ENCODE measurements around the gene AQP6. TPM values are rescaled to one million over a fixed set of nuclear protein-coding genes. Genes with fewer than 3 reads are reported as not detected.
A peak's percentile ranks its signal among the peaks of the same experiment; 100 is the strongest.
"Not testable (repeated sequence)": the region's sequence is repeated elsewhere in the genome, so short reads cannot be mapped to it uniquely, and the experiment has no call there.

AQP6 gene
- polyA plus RNA-seq, 10 donors = 0.08 to 0.24 (median 0.16) TPM; not detected in 1

DNA sequence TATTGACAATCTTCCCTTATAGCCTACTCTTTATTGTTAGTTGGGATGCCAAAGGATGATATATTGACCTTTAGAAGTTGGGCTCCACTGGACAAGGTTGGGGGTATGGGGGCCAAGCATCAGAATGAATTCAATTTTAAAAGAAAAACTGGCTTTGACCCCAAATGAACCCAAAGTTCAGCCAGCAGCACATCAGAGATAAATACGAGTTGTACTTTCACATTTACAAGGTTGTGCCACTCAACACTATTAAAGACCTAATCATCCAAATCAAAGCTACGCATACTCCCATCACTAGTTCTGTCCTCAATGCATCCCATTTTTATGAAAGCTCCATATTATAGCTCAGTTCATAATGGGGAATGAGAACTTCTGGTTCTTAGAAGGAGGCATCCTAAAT is 16.7 kb downstream of the AQP6 start:
- DNase-seq = not testable (repeated sequence)

DNA sequence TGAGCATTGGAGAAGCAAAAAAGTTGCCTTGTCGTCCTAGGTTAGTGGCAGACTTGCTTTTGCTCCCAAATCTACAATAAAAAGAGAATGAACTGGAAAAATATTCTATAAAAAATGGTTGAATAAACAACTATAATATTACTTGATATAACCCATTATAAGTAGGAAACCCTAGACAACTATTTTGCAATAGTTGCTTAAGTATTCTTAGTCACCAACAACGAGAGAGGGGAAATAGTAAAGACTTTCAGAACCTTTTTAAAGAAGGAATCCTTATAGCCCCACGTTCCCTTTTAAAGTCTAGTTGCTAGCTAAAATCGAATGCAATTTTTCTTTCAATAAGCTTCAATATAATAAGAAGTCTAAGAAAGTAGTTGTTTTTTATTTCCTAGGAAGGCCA is 17.5 kb downstream of the AQP6 start:
- DNase-seq = no peak

DNA sequence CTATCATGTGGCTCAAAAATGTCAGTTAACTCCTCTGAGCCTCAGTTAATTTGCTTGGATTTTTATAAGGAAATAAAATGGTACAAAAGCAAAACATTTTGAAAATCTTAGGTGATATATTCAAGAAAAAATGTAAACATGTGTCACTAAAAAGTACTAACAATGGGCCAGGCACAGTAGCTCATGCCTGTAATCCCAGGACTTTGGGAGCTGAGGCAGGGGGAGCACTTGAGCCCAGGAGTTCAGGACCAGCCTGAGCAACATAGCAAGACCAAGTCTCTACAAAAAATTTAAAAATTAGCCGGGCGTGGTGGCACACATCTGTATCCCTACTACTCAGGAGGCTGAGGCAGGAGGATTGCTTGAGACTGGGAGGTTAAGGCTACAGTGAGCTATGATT is 25.7 kb downstream of the AQP6 start:
- no peak for DNase-seq

DNA sequence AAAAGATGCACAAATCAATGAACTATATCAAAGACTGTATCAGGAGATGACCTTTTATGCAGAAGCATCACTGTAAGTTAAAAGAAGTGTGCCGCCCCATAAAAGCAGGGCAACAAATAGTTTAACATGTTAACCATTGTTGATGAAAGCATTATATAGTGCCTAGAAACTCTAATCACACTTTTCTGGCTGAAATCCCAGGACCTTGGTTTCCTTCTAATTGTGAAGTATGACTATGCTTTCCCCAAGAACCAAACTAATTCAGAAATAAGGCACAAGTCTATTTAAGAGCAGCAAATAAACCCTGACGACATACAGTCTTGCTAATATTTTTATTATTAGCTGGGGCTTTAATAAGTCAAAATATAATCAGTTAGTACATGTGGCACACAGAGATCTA is 30.8 kb downstream of the AQP6 start:
- no peak for DNase-seq

DNA sequence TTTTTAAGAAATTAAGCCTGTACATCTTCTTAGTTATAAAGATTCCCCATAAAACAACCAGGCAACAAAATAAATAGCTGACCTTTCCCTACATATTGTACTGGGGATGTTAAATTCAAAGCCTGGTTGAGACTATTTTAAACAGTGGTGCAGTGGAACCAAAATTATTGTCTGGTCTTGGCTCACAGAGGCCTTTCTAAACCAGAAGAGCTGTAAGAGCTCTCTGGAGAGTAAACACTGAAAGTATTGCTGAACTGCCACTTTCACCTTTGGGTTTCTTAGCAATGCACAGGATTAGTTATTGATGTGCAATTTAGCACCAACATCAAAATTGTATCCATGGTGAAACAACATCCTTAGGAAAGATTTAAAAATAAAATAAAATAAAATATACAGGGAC is 31.9 kb downstream of the AQP6 start:
- no peak for DNase-seq

DNA sequence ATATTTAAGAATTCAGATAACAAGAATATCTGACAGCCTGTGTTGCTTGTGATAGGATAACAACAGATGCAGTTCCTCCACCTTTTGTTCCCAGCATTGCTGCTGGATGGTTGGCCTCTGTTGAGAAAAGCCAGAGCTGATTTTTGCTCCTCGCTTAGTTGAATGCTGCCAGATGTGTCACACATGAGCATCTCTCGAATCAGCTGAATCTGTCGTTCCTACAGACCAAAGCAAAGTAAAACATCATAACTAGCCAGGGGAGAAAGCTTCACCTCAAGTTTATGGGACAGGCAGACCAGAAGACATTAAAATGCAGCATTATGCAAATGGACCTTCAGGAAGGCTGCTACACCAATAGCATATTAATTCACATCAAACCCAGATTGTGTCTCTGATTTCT is 32.4 kb downstream of the AQP6 start:
- no peak for DNase-seq

DNA sequence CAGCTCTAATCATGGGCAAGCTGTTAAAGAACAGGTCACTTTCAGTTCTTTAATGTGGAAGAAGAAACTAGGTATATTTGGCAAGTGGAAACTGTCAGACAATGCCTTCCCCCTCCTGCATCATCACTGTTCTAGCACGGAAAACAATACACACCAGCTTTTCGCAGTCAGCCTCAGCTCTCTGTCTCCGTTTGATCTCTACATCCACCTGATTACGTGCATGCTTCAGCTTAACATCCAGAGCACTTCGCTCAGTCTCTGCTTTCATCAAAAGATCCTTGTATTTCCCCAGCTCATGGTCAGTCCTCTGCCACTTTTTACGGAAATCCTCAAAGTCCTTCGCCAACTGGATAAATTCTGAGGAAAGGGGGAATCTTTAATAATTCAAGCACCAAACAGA is 33.5 kb downstream of the AQP6 start:
- DNase-seq = no peak

DNA sequence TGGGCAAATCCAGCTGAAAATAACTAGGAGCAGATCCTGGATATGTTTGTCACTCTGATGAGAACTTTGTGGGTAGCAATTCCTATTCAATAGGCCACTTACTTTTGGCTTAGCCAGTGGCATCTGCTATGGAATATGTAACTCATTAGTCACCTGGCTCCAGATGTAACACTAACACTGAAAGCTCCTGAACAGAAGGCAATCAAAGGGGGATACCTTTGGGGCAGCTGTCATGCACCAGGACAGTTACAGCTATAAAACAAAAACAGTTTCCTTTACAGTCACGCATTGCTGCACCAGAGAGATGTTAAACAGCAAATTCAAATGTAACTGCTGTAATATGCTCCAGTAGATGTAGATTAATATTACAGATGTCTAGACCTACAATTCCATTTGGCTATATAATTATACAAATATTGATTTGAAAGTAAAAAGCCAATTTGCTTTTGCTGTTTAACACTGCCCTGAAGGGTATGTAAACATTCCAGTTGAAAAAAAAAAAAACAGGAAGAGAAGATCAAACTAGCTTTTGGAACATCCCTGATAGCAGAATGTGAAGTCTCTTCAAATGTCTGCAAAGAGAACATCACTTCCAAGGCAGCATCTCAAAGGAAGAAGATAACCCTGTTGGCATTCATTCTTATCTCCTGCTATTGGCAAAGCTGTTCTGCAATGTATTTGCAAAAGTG is 34.2 kb downstream of the AQP6 start:
- no peak for DNase-seq

DNA sequence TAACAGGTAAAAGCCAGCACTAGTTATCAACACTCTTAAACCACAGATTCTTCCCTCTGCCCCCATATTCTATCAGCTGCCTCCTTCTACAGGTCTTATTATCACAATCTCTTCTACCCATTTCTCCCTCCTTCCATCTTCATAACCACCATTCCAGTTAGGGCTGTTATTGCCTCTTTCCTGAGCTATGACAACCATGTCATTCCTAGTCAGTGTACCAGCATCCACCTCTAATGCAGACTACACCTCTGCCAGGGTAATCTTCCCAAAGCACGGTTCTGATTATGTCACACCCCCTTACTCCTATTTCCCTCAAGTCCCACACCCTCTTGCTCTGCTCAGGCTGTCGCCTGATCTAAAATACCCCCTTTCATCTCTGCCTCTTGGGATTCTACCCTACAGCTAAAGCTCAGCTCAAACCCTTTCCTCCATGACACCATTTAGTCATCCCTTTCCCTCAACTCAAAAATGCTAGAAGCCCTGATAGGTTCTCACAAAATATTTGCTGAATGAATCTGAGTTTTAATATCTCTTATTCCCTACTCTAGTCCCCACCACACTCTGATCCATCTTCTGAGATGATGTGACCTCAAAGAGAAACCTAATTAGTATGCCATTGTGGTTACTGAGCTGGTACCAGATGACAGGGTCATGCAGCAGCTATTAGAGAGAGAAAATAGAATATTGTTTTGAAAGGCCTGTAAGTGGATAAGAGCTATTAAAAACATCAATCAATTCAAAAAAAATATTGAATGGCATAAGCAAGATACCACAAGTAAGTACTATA is 40.8 kb downstream of the AQP6 start:
- no peak for DNase-seq

DNA sequence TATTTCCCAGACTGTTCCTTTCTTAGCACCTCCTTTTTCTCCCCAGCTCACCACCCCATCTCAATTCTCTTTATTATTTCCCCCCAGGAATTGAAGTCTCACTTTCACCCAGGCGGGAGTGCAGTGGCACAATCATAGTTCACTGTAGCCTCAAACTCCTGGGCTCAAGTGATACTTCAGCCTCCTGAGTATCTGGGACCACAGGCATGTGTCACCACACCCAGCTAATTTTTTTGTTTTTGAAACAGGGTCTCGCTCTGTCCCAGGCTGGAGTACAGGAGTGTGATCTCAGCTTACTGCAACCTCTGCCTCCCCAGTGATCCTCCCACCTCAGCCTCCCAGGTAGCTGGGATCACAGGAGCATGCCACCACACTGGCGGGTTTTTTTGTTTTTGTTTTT is 41.6 kb downstream of the AQP6 start:
- DNase-seq = no peak

DNA sequence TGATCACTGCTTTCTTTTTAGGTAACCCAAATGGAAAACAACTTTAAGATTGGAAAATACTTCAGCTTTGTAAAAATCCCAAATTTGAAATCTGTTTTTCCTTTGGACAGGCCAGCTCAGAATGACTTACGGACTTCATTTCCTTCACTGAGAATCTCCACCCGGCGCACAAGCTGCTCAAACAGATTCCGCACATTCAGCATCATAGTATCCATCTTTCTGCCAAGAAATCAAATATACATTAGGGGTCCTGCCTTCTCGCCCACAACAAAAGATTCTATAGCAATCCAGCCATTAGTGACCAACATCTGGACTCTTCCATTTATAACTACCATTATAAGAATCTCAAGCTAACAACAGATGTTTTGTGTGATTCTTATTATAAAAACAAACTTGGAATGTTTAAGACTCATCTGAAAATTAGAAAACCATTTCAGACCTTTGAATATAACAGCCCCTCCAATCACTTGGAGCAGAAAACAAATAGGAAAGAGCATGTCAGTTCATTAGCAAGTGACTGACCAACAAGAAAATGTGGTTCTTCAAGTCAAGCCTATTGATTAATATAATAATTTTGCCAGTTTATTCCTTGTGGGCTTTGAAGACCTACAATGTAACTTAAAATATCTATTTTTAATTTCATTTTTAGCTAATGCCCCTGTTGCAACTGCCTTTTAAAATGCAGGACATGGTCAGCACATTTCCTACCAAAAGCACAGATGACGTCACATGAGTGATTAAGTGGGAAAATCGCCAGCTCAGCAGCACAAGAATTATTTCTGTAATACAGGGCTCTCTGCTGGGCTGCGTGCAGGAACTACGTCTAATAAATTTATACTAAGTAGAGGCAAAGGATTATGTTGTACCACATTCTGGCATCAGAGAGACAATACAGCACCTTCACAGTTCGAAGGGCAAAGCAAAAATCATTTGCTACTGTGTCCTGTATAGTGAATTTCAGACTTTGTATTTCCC is 44.0 kb downstream of the AQP6 start:
- peak; percentile 75 to 91 (median 86) for DNase-seq

DNA sequence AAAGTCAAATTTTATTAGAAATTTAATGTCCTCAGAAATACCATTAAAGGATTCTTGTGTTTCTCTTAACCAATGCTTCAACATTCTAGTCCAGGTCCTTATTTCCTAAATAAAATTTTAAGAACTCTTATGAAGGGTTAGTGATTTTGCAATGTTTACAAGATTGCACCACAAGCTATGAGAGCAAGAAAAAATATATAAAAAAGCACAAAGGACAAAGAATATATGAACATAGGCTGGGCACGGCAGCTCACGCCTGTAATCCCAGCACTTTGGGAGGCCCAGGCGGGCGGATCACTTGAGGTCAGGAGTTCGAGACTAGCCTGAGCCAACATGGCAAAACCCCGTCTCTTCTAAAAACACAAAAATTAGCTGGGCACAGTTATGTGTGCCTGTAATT is 44.9 kb downstream of the AQP6 start:
- DNase-seq = peak in 1 of 3 donors; percentile 39

DNA sequence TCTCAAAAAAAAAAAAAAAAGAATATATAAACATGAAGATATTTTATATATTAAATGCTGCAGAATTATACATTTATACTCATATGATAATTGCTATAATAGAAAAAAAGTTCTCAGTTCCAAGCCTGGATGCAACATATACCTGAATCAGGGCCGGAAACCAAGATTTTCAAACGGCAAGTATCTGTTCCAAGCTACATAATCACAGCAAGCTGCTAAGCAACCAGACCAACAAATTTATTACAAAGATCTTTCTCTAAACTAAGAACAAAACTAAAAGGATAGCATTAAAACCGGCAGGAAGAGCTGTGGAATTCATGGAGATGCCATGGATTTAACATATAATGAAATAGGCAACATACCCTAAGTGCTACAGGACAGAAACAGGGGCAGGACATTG is 45.4 kb downstream of the AQP6 start:
- peak in 1 of 3 donors; percentile 71 for DNase-seq

DNA sequence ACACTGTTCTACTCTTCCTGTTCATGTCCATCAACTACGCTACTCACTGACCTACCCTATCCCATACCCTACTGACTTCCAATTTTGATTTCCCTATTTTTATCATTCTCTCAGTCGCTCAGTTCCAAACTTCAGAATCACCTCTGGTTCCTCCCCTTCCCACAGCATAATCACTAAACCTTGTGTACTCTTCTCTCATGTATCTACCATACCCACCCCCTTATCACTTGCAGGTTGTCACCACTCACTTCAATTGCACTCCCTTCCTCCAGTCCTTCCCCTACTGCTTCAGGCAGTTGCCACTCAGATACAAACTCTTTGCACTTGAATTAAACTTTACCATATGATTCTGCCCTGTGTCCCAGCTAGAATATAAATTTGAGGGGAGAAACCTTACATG is 46.2 kb downstream of the AQP6 start:
- DNase-seq = no peak

DNA sequence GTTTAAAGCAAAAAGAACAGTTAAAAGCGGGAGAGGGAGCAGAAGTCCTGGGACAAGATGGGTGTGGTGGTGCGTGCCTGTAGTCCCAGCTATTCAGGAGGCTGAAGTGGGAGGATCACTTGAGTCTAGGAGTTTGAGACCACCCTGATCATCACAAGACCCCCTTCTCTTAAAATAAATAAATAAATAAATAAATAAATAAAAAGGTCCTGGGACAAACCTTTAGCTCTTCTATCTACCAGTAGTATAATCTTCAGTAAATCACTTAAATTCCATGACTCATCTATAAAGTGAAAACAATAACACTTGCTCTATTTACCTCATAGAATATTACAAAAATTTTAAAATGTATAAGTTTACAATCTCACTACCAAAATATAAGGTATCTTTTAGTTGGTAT is 46.8 kb downstream of the AQP6 start:
- no peak for DNase-seq

DNA sequence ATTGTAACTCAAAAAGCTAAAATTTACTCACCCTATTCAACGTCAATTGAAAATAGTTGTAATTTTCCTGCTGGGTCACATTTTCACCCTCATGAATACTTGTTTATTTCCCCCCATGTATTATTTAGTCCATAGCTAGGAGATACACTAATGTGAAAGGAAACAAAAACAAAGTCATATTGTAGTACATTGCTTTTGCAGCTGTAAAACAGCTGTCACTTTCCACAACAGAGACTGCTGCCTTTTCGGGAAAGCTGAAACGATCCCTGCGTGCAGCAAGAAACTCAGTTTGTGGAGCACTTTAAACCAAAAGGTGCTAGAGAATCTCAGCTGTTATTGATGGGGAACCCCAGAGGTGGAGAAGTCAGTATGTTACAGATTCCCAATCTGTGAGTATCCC is 48.3 kb downstream of the AQP6 start:
- DNase-seq = peak in 1 of 3 donors; percentile 67

DNA sequence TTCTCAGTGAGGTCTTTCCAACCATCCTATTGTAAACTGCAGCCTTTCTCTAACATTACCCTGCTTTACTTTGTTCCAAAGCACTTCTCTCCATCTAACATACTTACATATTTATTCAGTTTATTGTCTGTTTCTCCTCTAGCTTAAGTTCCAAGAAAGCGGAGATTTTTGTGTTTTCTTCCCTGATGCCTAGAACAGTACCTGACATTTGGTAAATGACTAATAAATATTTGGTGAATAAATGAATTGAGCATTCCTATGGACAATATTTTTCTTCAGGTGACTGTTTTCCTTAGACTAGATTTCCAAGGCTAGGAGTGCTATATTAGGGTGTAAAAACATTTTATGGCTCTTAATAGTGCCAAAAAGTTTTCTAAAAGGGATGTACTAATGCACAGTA is 50.2 kb downstream of the AQP6 start:
- DNase-seq = no peak

DNA sequence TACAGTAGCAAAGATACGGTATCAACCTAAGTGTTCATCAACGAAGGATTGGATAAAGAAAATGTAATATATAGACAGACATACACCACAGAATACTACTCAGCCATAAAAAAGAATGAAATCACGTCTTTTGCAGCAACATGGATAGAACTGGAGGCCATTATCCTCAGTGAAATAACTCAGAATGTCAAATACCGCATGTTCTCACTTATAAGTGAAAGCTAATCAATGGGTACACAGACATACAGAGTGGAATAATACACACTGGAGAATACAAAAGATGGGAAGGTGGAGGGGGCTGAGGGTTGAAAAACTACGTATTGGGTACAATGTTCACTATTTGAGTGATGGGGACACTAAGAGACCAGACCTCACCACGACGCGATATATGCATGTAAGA is 51.5 kb downstream of the AQP6 start:
- DNase-seq = no peak

DNA sequence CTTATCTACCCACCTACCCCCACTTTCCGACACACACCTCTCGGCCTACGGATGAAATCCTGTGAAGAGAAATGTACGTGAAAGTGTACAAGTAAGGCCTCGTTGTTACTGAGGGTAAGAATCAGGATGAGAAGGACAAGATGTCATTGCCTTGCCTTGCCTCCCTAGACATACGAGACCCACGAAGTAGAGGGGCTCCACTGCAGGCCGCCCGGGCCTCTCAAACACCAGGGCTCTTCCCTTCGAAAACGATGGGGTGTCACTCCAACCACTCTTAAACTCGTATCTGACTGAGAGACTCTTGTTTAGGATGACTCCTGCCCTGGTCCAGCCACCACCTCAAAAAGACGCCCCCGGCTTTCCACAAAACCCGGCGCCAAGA is 52.0 kb downstream of the AQP6 start:
- DNase-seq = no peak

DNA sequence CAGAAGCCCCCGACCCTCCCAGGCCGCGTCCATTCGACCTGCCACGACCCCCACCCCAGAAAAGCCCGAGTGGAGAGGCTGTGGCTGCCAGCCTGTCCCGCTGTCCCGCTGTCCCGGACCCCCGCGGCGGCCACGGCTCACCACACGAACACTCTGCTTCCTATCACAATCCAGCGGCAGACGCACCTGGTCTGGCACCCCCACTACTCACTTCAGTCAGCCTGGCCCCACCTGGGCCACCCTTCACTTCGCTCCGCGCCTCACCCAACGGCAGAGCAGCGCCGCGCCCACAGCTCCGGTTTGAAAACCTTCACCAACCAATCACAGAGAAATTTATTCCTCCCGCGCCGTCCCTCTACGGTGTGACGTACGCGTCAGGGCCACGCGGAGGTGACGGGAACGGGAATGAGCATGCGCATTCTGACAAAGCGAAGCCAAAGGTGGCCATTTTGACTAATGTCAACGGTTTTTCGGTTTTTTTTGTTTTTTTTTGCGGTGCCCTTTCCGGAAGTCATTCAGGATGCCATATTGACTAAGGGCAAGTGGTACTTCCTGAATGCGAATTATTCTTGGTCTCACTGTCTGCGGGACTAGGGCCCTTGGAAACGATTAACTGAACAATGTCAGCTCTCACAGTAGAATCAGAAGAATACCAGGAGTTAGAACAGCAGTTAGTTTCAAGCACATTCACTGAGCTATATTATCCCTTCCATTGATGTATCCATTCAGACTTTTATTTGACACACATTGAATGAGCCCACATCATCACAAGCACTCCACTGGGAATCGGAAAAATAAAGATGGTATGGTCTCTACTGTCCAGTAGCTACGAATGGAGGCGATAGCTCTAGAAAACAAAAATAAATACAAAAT is 52.7 kb downstream of the AQP6 start, which contains the start of gene RACGAP1:
Gene RACGAP1 (minus strand): TSS at position 308 of the 873 bp plus-strand sequence. CDS start 8,779 bp downstream, outside the sequence.
- peak; percentile 99 for DNase-seq

DNA sequence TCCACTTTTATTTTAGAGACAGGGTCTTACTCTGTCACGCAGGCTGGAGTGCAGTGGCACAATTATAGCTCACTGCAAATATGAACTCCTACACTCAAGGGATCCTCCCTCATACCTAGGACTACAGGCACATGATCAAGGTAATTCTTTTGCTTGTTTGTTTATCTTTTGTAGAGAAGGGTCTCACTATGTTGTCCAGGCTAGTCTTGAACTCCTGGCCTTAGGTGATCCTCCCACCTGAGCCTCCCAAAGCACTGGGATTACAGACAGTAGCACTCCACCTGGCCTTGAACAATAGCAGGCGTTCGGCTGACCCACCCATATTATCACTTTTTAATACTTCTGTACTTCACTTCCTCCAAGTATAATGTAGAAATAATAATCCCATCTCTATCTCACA is 53.9 kb downstream of the AQP6 start:
- no peak for DNase-seq
